SK-N-SH treated with all-trans-retinoic acid at 6 μM for 48 hours (cell line): ENCODE results near the gene TRMT1.

Source experiments
- ATAC-seq: fragments of 200-7000 bp; cut with Tn5 transposase; 3 replicates; pipeline ENCODE4 v1.9.1; 2020; ENCODE audit warnings: mild to moderate bottlenecking, moderate library complexity
- ARNTL ChIP-seq: fragments of 450-650 bp; formaldehyde crosslinking; IDR thresholded peaks from 2 replicates; pipeline ENCODE4 v1.5.0; 2020; ENCODE audit warnings: low read depth, mild to moderate bottlenecking, moderate library complexity, borderline replicate concordance
- CSRNP3 ChIP-seq: fragments of 250-450 bp; sonication (Bioruptor Pico); IDR thresholded peaks from 2 replicates; pipeline ENCODE4 v1.5.1; 2021; ENCODE audit warnings: mild to moderate bottlenecking, moderate library complexity
- GLIS3 ChIP-seq: fragments of 250-450 bp; sonication (Bioruptor Pico); IDR thresholded peaks from 2 replicates; pipeline ENCODE4 v1.5.0; 2020; ENCODE audit warnings: mild to moderate bottlenecking, moderate library complexity
- OSR1 ChIP-seq: fragments of 250-450 bp; sonication (Bioruptor Pico); IDR thresholded peaks from 2 replicates; pipeline ENCODE4 v1.8.0; 2022; ENCODE audit warnings: moderate library complexity, mild to moderate bottlenecking, inconsistent platforms
- PATZ1 ChIP-seq: fragments of 250-450 bp; sonication (Bioruptor Pico); IDR thresholded peaks from 2 replicates; pipeline ENCODE4 v1.8.0; 2020; ENCODE audit warnings: mild to moderate bottlenecking, moderate library complexity, borderline replicate concordance
- POU6F1 ChIP-seq: fragments of 250-450 bp; sonication (Bioruptor Pico); IDR thresholded peaks from 2 replicates; pipeline ENCODE4 v1.8.0; 2021; ENCODE audit warnings: low read depth, mild to moderate bottlenecking, moderate library complexity, borderline replicate concordance
- PPARA ChIP-seq: fragments of 250-450 bp; sonication (Bioruptor Pico); IDR thresholded peaks from 2 replicates; pipeline ENCODE4 v1.5.0; 2020; ENCODE audit warnings: mild to moderate bottlenecking, borderline replicate concordance
- RARB ChIP-seq: fragments of 250-450 bp; sonication (Bioruptor Pico); IDR thresholded peaks from 2 replicates; pipeline ENCODE4 v1.8.0; 2021; ENCODE audit warnings: mild to moderate bottlenecking, moderate library complexity
- SNAI2 ChIP-seq: fragments of 250-450 bp; sonication (Bioruptor Pico); IDR thresholded peaks from 2 replicates; pipeline ENCODE4 v1.5.0; 2020; ENCODE audit warnings: mild to moderate bottlenecking, moderate library complexity
- TSHZ2 ChIP-seq: fragments of 250-450 bp; sonication (Bioruptor Pico); IDR thresholded peaks from 2 replicates; pipeline ENCODE4 v1.5.0; 2020; ENCODE audit warnings: mild to moderate bottlenecking, moderate library complexity
- ZC3H10 ChIP-seq: fragments of 250-450 bp; sonication (Bioruptor Pico); IDR thresholded peaks from 2 replicates; pipeline ENCODE4 v1.5.1; 2021; ENCODE audit warnings: mild to moderate bottlenecking, moderate library complexity
- ZFP3 ChIP-seq: fragments of 250-450 bp; sonication (Bioruptor Pico); IDR thresholded peaks from 2 replicates; pipeline ENCODE4 v1.5.0; 2020; ENCODE audit warnings: mild to moderate bottlenecking, moderate library complexity
- ZFP30 ChIP-seq: fragments of 450-650 bp; formaldehyde crosslinking; IDR thresholded peaks from 2 replicates; pipeline ENCODE4 v1.5.0; 2022; ENCODE audit warnings: mild to moderate bottlenecking, moderate library complexity
- ZNF565 ChIP-seq: fragments of 450-650 bp; formaldehyde crosslinking; conservative IDR thresholded peaks from 2 replicates; pipeline ENCODE4 v1.5.0; 2020; ENCODE audit warnings: low read depth, mild to moderate bottlenecking, moderate library complexity
- ZNF70 ChIP-seq: fragments of 450-650 bp; formaldehyde crosslinking; IDR thresholded peaks from 2 replicates; pipeline ENCODE4 v1.5.0; 2020; ENCODE audit warnings: mild to moderate bottlenecking, moderate library complexity
- ZNF8 ChIP-seq: fragments of 450-650 bp; formaldehyde crosslinking; IDR thresholded peaks from 2 replicates; pipeline ENCODE4 v1.5.0; 2020; ENCODE audit warnings: mild to moderate bottlenecking, moderate library complexity

TRMT1 gene

GRCh38 chr19:13152356-13152973 is 35.9 kb upstream of the TRMT1 start:
- ATAC-seq, result peak; percentile 0
- TF ChIP-seq ZNF565, result peak; percentile 62; the same call in 1 of the 2 replicates
- TF ChIP-seq ZC3H10, result no peak
- 0 out of 2 replicates have a peak, but pooled peaks have one; percentile 3 for TF ChIP-seq CSRNP3 (CRISPR knock-in tag)

- ATAC-seq, result peak; percentile 54
- TF ChIP-seq PPARA, result no peak
- TF ChIP-seq SNAI2, result no peak
- TF ChIP-seq ZFP30 (CRISPR knock-in tag), result no peak
- 0 out of 2 replicates have a peak, but pooled peaks have one; percentile 74 for TF ChIP-seq GLIS3 (CRISPR knock-in tag)
- peak; percentile 72; the same call in 1 of the 2 replicates for TF ChIP-seq PATZ1
- no peak for TF ChIP-seq RARB (CRISPR knock-in tag)
- no peak for TF ChIP-seq ARNTL (CRISPR knock-in tag)
- 0 out of 2 replicates have a peak, but pooled peaks have one; percentile 19 for TF ChIP-seq ZFP3 (CRISPR knock-in tag)
- TF ChIP-seq OSR1, result no peak
- TF ChIP-seq POU6F1, result no peak
- TF ChIP-seq ZNF70 (CRISPR knock-in tag), result no peak
Observed at GRCh38 chr19:13151605-13152355, 35.2 kb upstream of the TRMT1 start.

- no peak for TF ChIP-seq TSHZ2 (CRISPR knock-in tag)
- TF ChIP-seq PATZ1, result peak; percentile 9; the same call in 1 of the 2 replicates
- TF ChIP-seq ZNF8 (CRISPR knock-in tag), result no peak
- TF ChIP-seq POU6F1, result no peak
- TF ChIP-seq, all 23 proteins: peak for 1
- ATAC-seq, result no peak
Observed at GRCh38 chr19:13150931-13151604, 34.5 kb upstream of the TRMT1 start.
